Thyroid gland (tissue), 4 donors: Measurements from ENCODE around the gene MYOG.

ENCODE experiments used
- CTCF ChIP-seq, 6 experiments: fragments of 200-600 bp in 3 of 6; fragments of 450-650 bp in 3 of 6; sonication (generic) in 3 of 6; IDR thresholded peaks; one replicate each; pipeline ENCODE4 v1.5.1; 2016 to 2019; ENCODE audit warnings: antibody characterized with exemption in 6 of 6, mild to moderate bottlenecking in 2 of 6, inconsistent platforms in 1 of 6, moderate library complexity in 1 of 6
- POLR2A ChIP-seq, 2 donors: fragments of 450-650 bp; IDR thresholded peaks; one replicate each; pipeline ENCODE4 v1.6.1; 2017; ENCODE audit warnings: antibody characterized with exemption in 2 of 2, mild to moderate bottlenecking in 2 of 2, moderate library complexity in 1 of 2

- TF ChIP-seq POLR2A (IDR thresholded peaks at IDR 0.05) (no peak), CTCF (IDR thresholded peaks at IDR 0.05) (no peak)
Observed at GRCh38 chr1:203128431-203128715, 42.6 kb upstream of the MYOG start.
